K562 (cell line): ENCODE results near the gene ARSA. TPM values are rescaled to one million over a fixed set of nuclear protein-coding genes. Genes with fewer than 3 reads are reported as not detected.

Source experiments
- ATAC-seq: fragments of 200-7000 bp; cut with Tn5 transposase; 3 replicates; pipeline ENCODE4 v1.9.1; 2020; ENCODE audit warnings: moderate library complexity
- BruUV-seq: library from RNA; stranded (reverse); fragments of 400-500 nt; replicated peaks from 2 replicates; lab custom pipeline; 2021; lab: Mats Ljungman, UMichigan
- CTCF ChIA-PET: fragments of 300-600 bp; formaldehyde crosslinking; extraction: SDS; loops from one replicate; lab custom pipeline; 2021; ENCODE audit warnings: low intra/inter-chr PET ratio; lab: Yijun Ruan, JAX
- POLR2A ChIA-PET: fragments of 300-600, 350-650 bp; sonication (Branson Sonifier 250); formaldehyde crosslinking; extraction: SDS; loops from one replicate; lab custom pipeline; 2021; ENCODE audit warnings: antibody characterized with exemption, inconsistent platforms; lab: Yijun Ruan, JAX
- DNase-seq, 4 experiments: peaks; one replicate each; pipeline versions ENCODE4 v3.0.0 to v3.0.0-alpha.2; 2011 to 2018; ENCODE audit warnings: low spot score in 3 of 4, mixed read lengths in 3 of 4; ENCODE audit errors: extremely low read depth in 1 of 4
- FAIRE-seq: peaks from 2 replicates; lab custom pipeline; 2011; peaks lifted over from hg19 to GRCh38; lab: Jason Lieb, UNC
- H2AFZ ChIP-seq: 2 replicates; pipeline ENCODE4 v1.6.0; 2011; ENCODE audit warnings: low read depth, low read length, control low read depth, inconsistent platforms
- H3K27ac ChIP-seq: fragments of 200-600 bp; 3 replicates; pipeline ENCODE4 v1.8.0; 2011; ENCODE audit warnings: low read depth, mild to moderate bottlenecking, control low read depth, inconsistent platforms, low read length, moderate library complexity, mixed read lengths; ENCODE audit errors: extremely low read depth
- H3K27me3 ChIP-seq, 2 experiments: fragments of 300-600 bp in 1 of 2; 2 replicates in 1 of 2; 3 replicates in 1 of 2; pipeline versions ENCODE4 v1.6.0 to v1.8.0; 2011; ENCODE audit warnings: inconsistent platforms in 2 of 2, low read length in 2 of 2, mild to moderate bottlenecking in 1 of 2, mixed read lengths in 1 of 2, moderate library complexity in 1 of 2; ENCODE audit not compliant: control insufficient read depth in 2 of 2, insufficient read depth in 2 of 2
- H3K36me3 ChIP-seq: fragments of 300-600 bp; 3 replicates; pipeline ENCODE4 v1.8.0; 2011; ENCODE audit warnings: mild to moderate bottlenecking, low read length, inconsistent platforms; ENCODE audit not compliant: control insufficient read depth, insufficient read depth
- H3K4me1 ChIP-seq, 2 experiments: fragments of 200-600 bp in 1 of 2; replicated peaks in 1 of 2; 2 replicates in 1 of 2; 3 replicates in 1 of 2; pipeline versions ENCODE4 v1.5.1 to v1.8.0; 2011; ENCODE audit warnings: inconsistent platforms in 2 of 2, low read length in 2 of 2, mild to moderate bottlenecking in 1 of 2, mixed read lengths in 1 of 2, moderate library complexity in 1 of 2; ENCODE audit not compliant: control insufficient read depth in 2 of 2, insufficient read depth in 2 of 2
- H3K4me2 ChIP-seq: 2 replicates; pipeline ENCODE4 v1.6.1; 2011; ENCODE audit warnings: low read length, control low read depth, inconsistent platforms, mixed read lengths; ENCODE audit not compliant: insufficient read depth
- H3K4me3 ChIP-seq: fragments of 200-600 bp; sonication (generic), shearing (Covaris generic); 2 replicates; pipeline ENCODE4 v1.5.1; 2016; ENCODE audit warnings: control low read depth, inconsistent platforms
- H3K79me2 ChIP-seq: fragments of 200-600 bp; 3 replicates; pipeline ENCODE4 v1.8.0; 2011; ENCODE audit warnings: low read length, inconsistent platforms; ENCODE audit not compliant: control insufficient read depth, insufficient read depth
- H3K9ac ChIP-seq, 2 experiments: 2 replicates each; pipeline versions ENCODE4 v1.6.0 to v1.6.1; 2011; ENCODE audit warnings: low read depth in 2 of 2, low read length in 2 of 2, control low read depth in 1 of 2, inconsistent platforms in 1 of 2, mild to moderate bottlenecking in 1 of 2, mixed read lengths in 1 of 2; ENCODE audit not compliant: insufficient read depth in 1 of 2
- H3K9me1 ChIP-seq: one replicate; pipeline ENCODE4 v1.6.0; 2011; ENCODE audit warnings: inconsistent platforms, mild to moderate bottlenecking, low read length, moderate library complexity; ENCODE audit not compliant: control insufficient read depth, insufficient read depth
- H3K9me3 ChIP-seq: replicated peaks from 2 replicates; pipeline ENCODE4 v1.5.1; 2011; ENCODE audit warnings: low read depth, low read length, inconsistent platforms; ENCODE audit not compliant: control insufficient read depth, insufficient read depth
- H4K20me1 ChIP-seq: replicated peaks from 2 replicates; pipeline ENCODE4 v1.6.1; 2011; ENCODE audit warnings: low read length, inconsistent platforms, mixed read lengths; ENCODE audit not compliant: control insufficient read depth, insufficient read depth
- C11orf30 ChIP-seq: fragments of 450-650 bp; IDR thresholded peaks from 2 replicates; pipeline ENCODE4 v1.6.1; 2016; ENCODE audit warnings: low read depth, mild to moderate bottlenecking
- DDX20 ChIP-seq: fragments of 450-650 bp; IDR thresholded peaks from 2 replicates; pipeline ENCODE4 v1.6.1; 2016; ENCODE audit warnings: missing genetic modification characterization, low read depth, mild to moderate bottlenecking, missing compliant biosample characterization, moderate library complexity
- KDM5B ChIP-seq: fragments of 200-600 bp; sonication (generic); IDR thresholded peaks from 2 replicates; pipeline ENCODE4 v1.6.1; 2012; ENCODE audit warnings: low read depth, mild to moderate bottlenecking, moderate library complexity, low read length, control low read depth, inconsistent platforms; ENCODE audit not compliant: insufficient replicate concordance
- MEIS2 ChIP-seq: fragments of 450-650 bp; IDR thresholded peaks from 2 replicates; pipeline ENCODE4 v1.6.1; 2014; ENCODE audit warnings: mild to moderate bottlenecking; ENCODE audit not compliant: partially characterized antibody
- NCOA6 ChIP-seq: fragments of 450-650 bp; IDR thresholded peaks from 2 replicates; pipeline ENCODE4 v1.6.1; 2017; ENCODE audit warnings: mild to moderate bottlenecking
- NFE2 ChIP-seq: IDR thresholded peaks from 2 replicates; pipeline ENCODE4 v1.6.1; 2014; ENCODE audit warnings: antibody characterized with exemption, low read depth
- RBM39 ChIP-seq: fragments of 200-400 bp; formaldehyde crosslinking; optimal IDR thresholded peaks from 2 replicates; pipeline ENCODE3; 2018; ENCODE audit warnings: low read depth, low read length
- TAF9B ChIP-seq: fragments of 450-650 bp; IDR thresholded peaks from 2 replicates; pipeline ENCODE4 v1.6.1; 2018; ENCODE audit warnings: mild to moderate bottlenecking; ENCODE audit not compliant: partially characterized antibody
- ZNF780A ChIP-seq: fragments of 250-450 bp; sonication (Bioruptor Pico); IDR thresholded peaks from 2 replicates; pipeline ENCODE4 v1.5.0; 2021; ENCODE audit warnings: mild to moderate bottlenecking
- ZSCAN32 ChIP-seq: fragments of 450-650 bp; formaldehyde crosslinking; IDR thresholded peaks from 2 replicates; pipeline ENCODE4 v1.4.0; 2020; ENCODE audit warnings: mild to moderate bottlenecking, moderate library complexity
- WGBS: fragments of 100-300 bp; shearing (Covaris generic); methylation state at CpG from one replicate; pipeline ENCODE4 v1.1.6; 2016; ENCODE audit warnings: low coverage, mixed read lengths; ENCODE audit not compliant: insufficient coverage; ENCODE audit errors: missing lambda C conversion rate; 5-methylcytosine and 5-hydroxymethylcytosine counted together
- in situ Hi-C: fragments of 300-500 bp; cut with MboI; formaldehyde crosslinking; loops from 4 replicates; pipeline ENCODE4 v1.15.0; 2018; ENCODE audit warnings: inconsistent platforms, mixed read lengths
- intact Hi-C: fragments of 100-400 bp; cut with micrococcal nuclease; formaldehyde crosslinking; loops from 2 replicates; pipeline ENCODE4 v1.14.2; 2022
- polyA plus RNA-seq, 8 experiments: library from polyadenylated mRNA; depleted of rRNA in 4 of 8; stranded (reverse) in 5 of 8; unstranded in 3 of 8; fragments of >200 nt; fragmentation: Nextera tagmentation in 2 of 8; fragmentation: Illumina TruSeq in 1 of 8; extraction: Ambion mirVana in 2 of 8; extraction: Trizol in 1 of 8; gene quantifications; 2 replicates each; pipeline versions ENCODE4 v1.2.1 to v1.2.3, GENCODE V29; 2011 to 2014; ENCODE audit warnings: inconsistent platforms in 1 of 8, missing spikeins in 1 of 8
- total RNA-seq, 7 experiments: library from RNA; depleted of rRNA in 6 of 7; stranded (reverse); fragments of >200 nt in 6 of 7; fragmentation: Illumina TruSeq in 2 of 7; extraction: Trizol in 2 of 7; gene quantifications; 2 replicates each; pipeline versions ENCODE4 v1.2.1 to v1.2.3, GENCODE V29; 2011 to 2021; ENCODE audit warnings: low replicate concordance in 1 of 7
- TF ChIP-seq, protein P1 (sequence below): fragments of 250-450 bp; sonication (Bioruptor Pico); IDR thresholded peaks from 2 replicates; pipeline ENCODE4 v1.5.0; 2020; ENCODE audit warnings: mild to moderate bottlenecking, borderline replicate concordance
- TF ChIP-seq, protein P2 (sequence below): fragments of 250-450 bp; sonication (Bioruptor Pico); IDR thresholded peaks from 2 replicates; pipeline ENCODE4 v1.8.0; 2021; ENCODE audit warnings: moderate library complexity, mild to moderate bottlenecking, inconsistent platforms

Gene ARSA
- total and polyA plus RNA-seq, 9 of the 15 experiments (the other 6 are each of a cell fraction or from before 2014, with no cell fraction given): 0.32 to 10.9 (median 1.8) TPM; not detected in 1

DNA sequence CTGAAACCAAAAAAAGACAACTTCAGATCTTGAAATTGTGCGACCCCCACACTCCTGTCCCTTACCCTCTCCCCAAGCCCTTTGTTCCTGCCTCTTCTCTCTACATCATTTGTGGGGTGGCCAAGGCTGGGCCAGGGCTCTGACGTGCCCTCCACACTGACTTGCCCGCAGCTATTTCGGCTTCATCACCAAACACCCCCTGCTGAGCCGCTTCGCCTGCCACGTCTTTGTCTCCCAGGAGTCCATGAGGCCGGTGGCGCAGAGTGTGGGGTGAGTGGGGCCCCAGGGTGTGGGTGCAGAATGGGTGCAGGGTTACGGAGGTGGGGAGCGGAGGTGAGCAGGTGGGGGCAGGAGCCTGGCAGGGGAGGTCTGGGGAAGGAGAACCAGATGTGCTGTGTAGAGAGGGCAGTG lies 17.9 kb downstream of the ARSA start:
- ATAC-seq: no peak

More for the DNA sequence above, 17.9 kb downstream of the ARSA start:
- no peaks in the 10 kb centered on the region for H3K9me1 ChIP-seq
- H3K27me3 ChIP-seq: peaks cover 25 to 65% of the 10 kb centered on the region in 2 experiments
- no TSS peak for BruUV-seq
- H3K4me3 ChIP-seq: no peak overlapping the region
- H3K79me2 ChIP-seq: no peaks in the 10 kb centered on the region
- no peak for FAIRE-seq
- H3K36me3 ChIP-seq: no peaks in the 10 kb centered on the region
- no peak overlapping the region; a peak in 1 of 4 replicates for H3K9ac ChIP-seq
- in situ Hi-C loops: loop anchor here (5.0 kb wide), 1 partner anchor 33 kb away; the partner anchor contains the start of gene CPT1B
- TF ChIP-seq C11orf30 (no peak), ZNF780A (CRISPR knock-in tag) (no peak), KDM5B (no peak), TAF9B (no peak), MEIS2 (no peak), ZSCAN32 (no peak), RBM39 (no peak), DDX20 (no peak), NCOA6 (no peak), NFE2 (no peak)
- TF ChIP-seq, protein P1, sequence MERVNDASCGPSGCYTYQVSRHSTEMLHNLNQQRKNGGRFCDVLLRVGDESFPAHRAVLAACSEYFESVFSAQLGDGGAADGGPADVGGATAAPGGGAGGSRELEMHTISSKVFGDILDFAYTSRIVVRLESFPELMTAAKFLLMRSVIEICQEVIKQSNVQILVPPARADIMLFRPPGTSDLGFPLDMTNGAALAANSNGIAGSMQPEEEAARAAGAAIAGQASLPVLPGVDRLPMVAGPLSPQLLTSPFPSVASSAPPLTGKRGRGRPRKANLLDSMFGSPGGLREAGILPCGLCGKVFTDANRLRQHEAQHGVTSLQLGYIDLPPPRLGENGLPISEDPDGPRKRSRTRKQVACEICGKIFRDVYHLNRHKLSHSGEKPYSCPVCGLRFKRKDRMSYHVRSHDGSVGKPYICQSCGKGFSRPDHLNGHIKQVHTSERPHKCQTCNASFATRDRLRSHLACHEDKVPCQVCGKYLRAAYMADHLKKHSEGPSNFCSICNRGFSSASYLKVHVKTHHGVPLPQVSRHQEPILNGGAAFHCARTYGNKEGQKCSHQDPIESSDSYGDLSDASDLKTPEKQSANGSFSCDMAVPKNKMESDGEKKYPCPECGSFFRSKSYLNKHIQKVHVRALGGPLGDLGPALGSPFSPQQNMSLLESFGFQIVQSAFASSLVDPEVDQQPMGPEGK (CRISPR knock-in tag): no peak
- TF ChIP-seq, protein P2, sequence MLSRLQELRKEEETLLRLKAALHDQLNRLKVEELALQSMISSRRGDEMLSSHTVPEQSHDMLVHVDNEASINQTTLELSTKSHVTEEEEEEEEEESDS (CRISPR knock-in tag): no peak
- CTCF ChIA-PET: no interaction called here
- intact Hi-C loops: no loop called here
- peak in 1 of 4 experiments; percentile 1 for DNase-seq
- H2AFZ ChIP-seq: no peak overlapping the region
- H4K20me1 ChIP-seq: no peaks in the 10 kb centered on the region
- POLR2A ChIA-PET: no interaction called here
- H3K4me1 ChIP-seq: peaks cover 13 to 19% of the 10 kb centered on the region in 2 experiments; a peak in 4 of 5 replicates
- WGBS: 2% methylated on average over 9 of the region's 11 CpGs
- no peaks in the 10 kb centered on the region for H3K9me3 ChIP-seq
- H3K27ac ChIP-seq: no peak overlapping the region
- no peak overlapping the region for H3K4me2 ChIP-seq
